GM12875 (cell line): ENCODE measurements around the gene ACTN1.

Source experiments
- H3K4me3 ChIP-seq: one replicate; pipeline ENCODE4 v1.5.1; 2011; ENCODE audit warnings: low read depth, low read length, control low read depth
- TF ChIP-seq, protein P1 (sequence below): IDR thresholded peaks from 2 replicates; pipeline ENCODE4 v1.5.1; 2011; ENCODE audit warnings: low read depth, mild to moderate bottlenecking, control low read depth, inconsistent platforms, low read length, moderate library complexity, borderline replicate concordance; ENCODE audit not compliant: insufficient read depth

ACTN1 gene

DNA sequence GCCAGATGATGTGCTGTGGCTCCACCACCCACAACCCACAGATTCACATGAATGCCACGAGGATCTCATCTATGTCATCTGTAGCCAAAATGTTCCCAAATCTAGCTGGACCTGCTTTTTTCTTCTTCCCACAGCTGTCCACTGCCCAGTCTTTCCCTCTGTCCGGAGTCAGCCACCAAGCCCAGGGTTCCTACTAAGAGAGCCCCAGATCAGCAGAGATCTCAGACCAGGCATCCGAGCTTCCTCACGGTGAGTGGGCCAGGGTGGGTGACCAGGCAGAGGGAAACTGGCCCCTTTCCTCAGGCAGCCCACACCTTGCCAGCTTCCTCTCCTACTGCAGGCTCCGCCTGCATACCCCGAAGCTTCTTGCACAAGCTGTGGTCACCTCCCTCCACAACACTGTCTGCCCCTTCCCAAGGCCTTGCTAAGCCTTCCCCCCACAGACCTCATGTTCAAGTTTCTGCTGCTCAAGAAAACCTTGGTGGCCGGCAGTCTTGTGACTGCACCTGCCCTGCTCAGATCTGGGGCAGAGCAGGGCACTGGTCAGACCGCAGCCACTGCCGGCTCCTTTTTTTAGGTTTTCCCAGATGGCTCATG is 81.4 kb downstream of the ACTN1 start:
- TF ChIP-seq, protein P1, sequence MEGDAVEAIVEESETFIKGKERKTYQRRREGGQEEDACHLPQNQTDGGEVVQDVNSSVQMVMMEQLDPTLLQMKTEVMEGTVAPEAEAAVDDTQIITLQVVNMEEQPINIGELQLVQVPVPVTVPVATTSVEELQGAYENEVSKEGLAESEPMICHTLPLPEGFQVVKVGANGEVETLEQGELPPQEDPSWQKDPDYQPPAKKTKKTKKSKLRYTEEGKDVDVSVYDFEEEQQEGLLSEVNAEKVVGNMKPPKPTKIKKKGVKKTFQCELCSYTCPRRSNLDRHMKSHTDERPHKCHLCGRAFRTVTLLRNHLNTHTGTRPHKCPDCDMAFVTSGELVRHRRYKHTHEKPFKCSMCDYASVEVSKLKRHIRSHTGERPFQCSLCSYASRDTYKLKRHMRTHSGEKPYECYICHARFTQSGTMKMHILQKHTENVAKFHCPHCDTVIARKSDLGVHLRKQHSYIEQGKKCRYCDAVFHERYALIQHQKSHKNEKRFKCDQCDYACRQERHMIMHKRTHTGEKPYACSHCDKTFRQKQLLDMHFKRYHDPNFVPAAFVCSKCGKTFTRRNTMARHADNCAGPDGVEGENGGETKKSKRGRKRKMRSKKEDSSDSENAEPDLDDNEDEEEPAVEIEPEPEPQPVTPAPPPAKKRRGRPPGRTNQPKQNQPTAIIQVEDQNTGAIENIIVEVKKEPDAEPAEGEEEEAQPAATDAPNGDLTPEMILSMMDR, result no peak
- H3K4me3 ChIP-seq, result no peak overlapping the region

DNA sequence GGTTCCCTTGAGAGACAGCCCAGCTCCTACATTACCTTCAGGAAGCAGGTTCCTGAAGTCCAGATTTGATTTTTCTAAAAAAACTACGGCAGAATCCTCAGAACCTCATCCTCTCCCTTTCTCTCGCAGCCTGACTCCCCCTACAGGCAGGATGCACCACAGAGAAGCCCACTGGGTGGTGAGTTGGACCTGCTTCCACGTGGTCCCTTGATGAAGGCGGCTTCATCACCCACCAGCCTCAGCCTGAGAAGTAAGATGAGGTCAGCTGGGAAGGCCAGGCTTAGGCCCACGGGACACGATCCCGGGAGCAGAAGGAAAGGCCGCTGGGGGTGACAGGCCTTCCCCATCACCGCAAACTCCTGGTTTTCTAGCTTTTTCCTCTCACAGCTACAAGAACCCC is 83.0 kb downstream of the ACTN1 start:
- TF ChIP-seq, protein P1, result peak; percentile 64
- no peak overlapping the region for H3K4me3 ChIP-seq

DNA sequence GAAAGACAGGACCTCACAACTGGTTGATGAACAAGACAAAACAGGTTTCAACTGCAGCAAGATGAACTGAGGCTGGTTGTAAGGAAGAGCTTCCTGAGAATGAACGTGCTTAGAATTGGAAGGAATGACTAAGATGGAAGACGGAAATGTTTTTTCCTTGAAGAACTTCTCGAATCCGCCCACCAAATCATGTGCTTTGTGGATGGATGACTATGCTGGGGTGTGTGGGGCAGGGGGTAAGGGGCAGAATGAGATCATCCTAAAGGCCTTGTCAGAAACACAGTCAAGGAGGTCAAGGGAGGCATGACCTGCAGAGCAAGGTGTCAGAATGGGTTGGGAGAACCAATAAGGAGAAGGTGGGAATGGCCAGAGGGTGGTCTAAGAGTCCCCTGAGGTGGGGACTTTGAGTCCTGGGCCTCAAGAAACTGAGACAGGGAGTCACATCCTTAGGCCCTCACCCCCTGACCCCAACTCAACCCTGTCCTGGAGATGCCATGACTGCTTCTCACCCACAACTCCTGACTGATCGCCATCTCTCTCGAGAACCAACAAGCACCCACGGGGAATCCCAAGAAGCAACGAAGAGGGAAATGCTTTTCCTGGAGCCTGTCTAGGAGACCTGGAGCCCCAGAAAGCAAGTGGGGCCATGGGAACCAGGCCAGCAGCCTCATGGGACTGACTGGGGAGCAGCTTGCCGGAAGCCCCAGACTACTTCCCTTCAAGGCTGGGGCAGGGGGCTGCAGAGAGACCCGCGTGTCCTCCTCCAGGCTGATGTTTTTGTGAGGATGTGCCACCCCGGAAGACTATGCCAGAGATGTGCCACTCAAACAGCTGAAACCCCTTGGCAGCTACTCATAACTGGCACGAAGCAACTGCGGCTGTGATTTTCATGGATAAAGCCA is 84.0 kb downstream of the ACTN1 start:
- TF ChIP-seq, protein P1, result no peak
- H3K4me3 ChIP-seq, result no peak overlapping the region

DNA sequence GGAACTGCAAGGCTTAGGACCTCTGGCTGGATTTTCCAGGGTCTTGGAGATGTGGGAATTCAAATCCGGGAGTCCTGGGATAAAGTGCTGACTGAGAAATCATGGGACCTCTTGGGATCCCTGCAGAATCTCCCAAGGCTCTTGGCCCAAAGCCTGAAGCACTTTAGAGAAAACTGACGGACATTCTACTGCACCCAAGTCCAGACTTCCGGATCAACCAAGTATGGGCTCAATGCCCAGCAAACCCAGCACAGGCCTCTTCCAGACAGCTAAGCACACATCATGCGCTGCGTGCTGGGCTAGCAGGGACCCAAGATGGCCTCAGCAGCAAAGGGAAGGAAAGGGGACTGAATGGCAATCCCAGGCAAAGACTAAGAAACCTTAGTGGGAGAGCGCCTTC is 85.0 kb downstream of the ACTN1 start:
- TF ChIP-seq, protein P1, result no peak
- no peak overlapping the region for H3K4me3 ChIP-seq

DNA sequence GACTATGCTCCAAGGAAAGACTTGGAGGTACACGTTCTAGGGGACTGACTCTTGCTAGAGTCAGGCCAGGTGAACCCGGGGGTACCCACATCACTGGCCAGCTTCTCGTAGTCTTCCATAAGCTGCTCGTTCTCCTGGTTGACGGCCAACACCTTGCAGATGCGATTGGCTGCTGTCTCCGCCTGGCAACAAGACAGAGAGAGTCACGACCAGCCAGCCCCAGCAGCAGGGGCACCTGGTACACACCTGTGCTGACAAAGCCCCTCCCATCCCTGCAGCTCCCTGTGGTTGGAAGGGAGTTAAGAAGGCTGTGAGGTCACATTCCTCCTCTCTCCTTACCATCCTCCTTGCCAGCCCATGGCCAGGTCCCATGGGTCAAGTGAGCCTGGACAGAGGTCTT is 85.5 kb downstream of the ACTN1 start:
- H3K4me3 ChIP-seq, result no peak overlapping the region
- TF ChIP-seq, protein P1, result no peak

DNA sequence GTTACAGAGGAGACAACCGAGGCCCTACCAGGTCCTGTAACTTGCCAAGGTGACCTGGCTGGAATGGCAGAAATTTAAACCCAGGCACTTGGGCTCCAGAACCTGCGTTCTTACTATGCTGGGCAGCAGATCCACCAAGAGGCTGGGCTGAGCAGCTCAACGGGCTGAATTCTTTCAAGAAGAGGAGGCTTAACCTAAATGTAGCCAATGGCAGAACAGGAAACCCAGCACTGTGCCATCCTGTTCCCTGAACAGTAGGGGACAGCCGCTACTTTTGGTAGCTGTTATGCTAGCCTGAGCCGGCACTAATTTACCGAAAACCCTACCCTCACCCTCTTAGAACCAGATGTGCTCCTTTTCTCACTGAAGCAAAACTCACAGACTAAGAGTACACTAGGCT is 86.1 kb downstream of the ACTN1 start:
- H3K4me3 ChIP-seq, result no peak overlapping the region
- TF ChIP-seq, protein P1, result no peak
